Measurements from ENCODE around the gene STRN3. TPM values are rescaled to one million over a fixed set of nuclear protein-coding genes. Genes with fewer than 3 reads are reported as not detected.

The STRN3 gene
- total RNA-seq, 1 experiment from 2014 or later = 36.6 TPM

DNA sequence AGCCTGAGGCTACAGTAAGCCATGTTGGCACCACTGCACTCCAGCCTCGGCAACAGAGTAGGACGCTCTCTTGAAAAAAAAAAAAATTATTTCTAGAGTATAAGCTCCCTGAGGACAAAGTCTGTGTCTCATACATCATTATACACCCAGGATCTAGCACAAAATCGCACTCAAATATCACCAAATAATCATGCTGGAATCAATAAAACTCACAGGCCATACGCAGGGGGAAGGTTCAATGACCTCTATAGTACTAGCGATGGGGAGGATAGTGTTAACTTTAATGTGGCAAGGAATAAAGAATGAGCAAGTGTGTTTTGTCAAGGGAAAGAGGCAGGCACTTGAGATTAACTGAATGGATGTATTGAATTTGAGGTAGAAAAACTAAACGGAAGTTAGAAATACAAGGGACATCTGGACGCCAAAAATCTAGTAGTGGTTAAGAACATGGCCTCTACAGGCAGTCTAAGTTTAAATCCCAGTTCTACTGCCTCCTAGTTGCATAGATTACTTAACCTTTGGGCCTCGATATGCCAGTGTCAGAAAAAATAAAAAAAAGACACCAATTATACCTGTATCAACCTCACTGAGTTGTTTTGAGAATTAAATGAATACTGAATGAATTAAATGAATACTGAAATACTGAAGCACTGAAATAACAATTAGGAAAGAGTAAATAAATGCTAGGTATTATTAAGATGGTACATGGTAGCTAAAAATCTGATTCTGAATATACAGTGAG is 5.2 kb downstream of the STRN3 start:
- no peak for TF ChIP-seq CTCF (IDR thresholded peaks at IDR 0.05; ENCODE audit: unreplicated experiment)
- H3K27ac Mint-ChIP-seq (ENCODE audit: low read depth, unreplicated experiment) = no peak overlapping the region
- H3K4me1 Mint-ChIP-seq (ENCODE audit: insufficient read depth, unreplicated experiment) = peaks cover 28% of the 10 kb centered on the region
- no TSS peak for BruUV-seq (replicated peaks)
- intact Hi-C loops (cut with micrococcal nuclease) = no loop called here
- no peak for DNase-seq (ENCODE audit: unreplicated experiment)
- no peak overlapping the region for H3K4me3 Mint-ChIP-seq (ENCODE audit: unreplicated experiment)
- H3K36me3 Mint-ChIP-seq (ENCODE audit: insufficient read depth, unreplicated experiment) = peaks cover 22% of the 10 kb centered on the region
- peaks cover 10% of the 10 kb centered on the region for H3K9me3 Mint-ChIP-seq (ENCODE audit: unreplicated experiment)
- H3K27me3 Mint-ChIP-seq (ENCODE audit: insufficient read depth, unreplicated experiment) = no peaks in the 10 kb centered on the region
- ChIA-PET POLR2A (no interaction called here), CTCF (no interaction called here)

DNA sequence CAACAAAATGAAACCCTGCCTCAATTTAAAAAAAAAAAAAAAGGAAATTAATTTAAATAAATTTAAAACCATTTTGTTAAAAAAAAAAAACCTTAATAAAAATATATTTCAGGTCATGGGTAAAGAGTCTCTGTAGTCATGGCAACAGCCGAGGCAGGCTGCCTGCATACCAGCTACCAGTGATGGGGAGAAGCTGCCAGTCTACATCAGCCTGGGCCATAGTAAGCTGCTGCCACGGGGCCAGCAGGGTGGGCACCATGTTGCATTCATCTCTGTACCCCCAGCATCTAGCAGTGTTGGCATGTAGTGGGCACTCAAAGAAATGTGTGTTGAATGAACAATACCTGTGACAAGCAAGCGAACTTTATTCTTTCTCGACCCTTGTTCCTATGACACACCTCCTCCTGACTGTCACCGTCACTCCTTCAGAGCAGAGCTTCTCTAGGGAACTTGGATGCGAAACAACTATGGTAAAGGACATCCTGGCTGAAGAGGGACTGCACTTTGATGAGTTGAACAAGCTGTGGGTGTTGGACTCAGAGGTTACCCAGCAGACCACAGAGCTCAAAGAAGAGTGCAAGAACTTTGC is 8.0 kb downstream of the STRN3 start:
- H3K4me1 Mint-ChIP-seq (ENCODE audit: insufficient read depth, unreplicated experiment) = peaks cover 12% of the 10 kb centered on the region
- no peak for TF ChIP-seq CTCF (IDR thresholded peaks at IDR 0.05; ENCODE audit: unreplicated experiment)
- intact Hi-C loops (cut with micrococcal nuclease) = no loop called here
- no peak for DNase-seq (ENCODE audit: unreplicated experiment)
- ChIA-PET CTCF (interaction anchor here (0.6 to 1.2 kb wide), 7 partner anchors 10 to 1030 kb away, joined by 3 to 4 read pairs (median 3); no protein-coding TSS in a partner anchor), POLR2A (interaction anchor here (1.5 kb wide), 1 partner anchor 42 kb away, joined by 3 read pairs; no protein-coding TSS in a partner anchor)
- H3K4me3 Mint-ChIP-seq (ENCODE audit: unreplicated experiment) = no peak overlapping the region
- peaks cover 24% of the 10 kb centered on the region for H3K36me3 Mint-ChIP-seq (ENCODE audit: insufficient read depth, unreplicated experiment)
- BruUV-seq (replicated peaks) = no TSS peak
- H3K9me3 Mint-ChIP-seq (ENCODE audit: unreplicated experiment) = peaks cover 10% of the 10 kb centered on the region
- H3K27ac Mint-ChIP-seq (ENCODE audit: low read depth, unreplicated experiment) = no peak overlapping the region
- H3K27me3 Mint-ChIP-seq (ENCODE audit: insufficient read depth, unreplicated experiment) = no peaks in the 10 kb centered on the region

- no peaks in the 10 kb centered on the region for H3K4me1 Mint-ChIP-seq (ENCODE audit: insufficient read depth, unreplicated experiment)
- ChIA-PET POLR2A (interaction anchor here (1.1 kb wide), 1 partner anchor 9 kb away, joined by 4 read pairs; no protein-coding TSS in a partner anchor), CTCF (interaction anchor here (0.6 to 1.0 kb wide), 2 partner anchors 92 to 241 kb away, joined by 3 to 4 read pairs; no protein-coding TSS in a partner anchor)
- DNase-seq (ENCODE audit: unreplicated experiment) = no peak
- no peak for TF ChIP-seq CTCF (IDR thresholded peaks at IDR 0.05; ENCODE audit: unreplicated experiment)
- no peaks in the 10 kb centered on the region for H3K9me3 Mint-ChIP-seq (ENCODE audit: unreplicated experiment)
- no peaks in the 10 kb centered on the region for H3K27me3 Mint-ChIP-seq (ENCODE audit: insufficient read depth, unreplicated experiment)
- H3K4me3 Mint-ChIP-seq (ENCODE audit: unreplicated experiment) = no peak overlapping the region
- peaks cover 30% of the 10 kb centered on the region for H3K36me3 Mint-ChIP-seq (ENCODE audit: insufficient read depth, unreplicated experiment)
- BruUV-seq (replicated peaks) = no TSS peak
- H3K27ac Mint-ChIP-seq (ENCODE audit: low read depth, unreplicated experiment) = no peak overlapping the region
- intact Hi-C loops (cut with micrococcal nuclease) = no loop called here
Observed at GRCh38 chr14:31013841-31014240, 12.3 kb downstream of the STRN3 start.

GRCh38 chr14:31010935-31011334 is 15.2 kb downstream of the STRN3 start:
- no peak for DNase-seq (ENCODE audit: unreplicated experiment)
- intact Hi-C loops (cut with micrococcal nuclease) = no loop called here
- Mint-ChIP-seq H3K36me3 (ENCODE audit: insufficient read depth, unreplicated experiment) (peaks cover 36% of the 10 kb centered on the region), H3K4me1 (ENCODE audit: insufficient read depth, unreplicated experiment) (no peaks in the 10 kb centered on the region), H3K9me3 (ENCODE audit: unreplicated experiment) (no peaks in the 10 kb centered on the region), H3K27me3 (ENCODE audit: insufficient read depth, unreplicated experiment) (no peaks in the 10 kb centered on the region), H3K27ac (ENCODE audit: low read depth, unreplicated experiment) (no peak overlapping the region), H3K4me3 (ENCODE audit: unreplicated experiment) (no peak overlapping the region)
- no peak for TF ChIP-seq CTCF (IDR thresholded peaks at IDR 0.05; ENCODE audit: unreplicated experiment)
- BruUV-seq (replicated peaks) = no TSS peak
- POLR2A ChIA-PET = interaction anchor here (0.7 to 1.3 kb wide), 5 partner anchors 12 to 326 kb away, joined by 3 to 6 read pairs (median 3); partner anchors contain the start of genes AP4S1 and STRN3
- CTCF ChIA-PET = interaction anchor here (0.6 to 1.0 kb wide), 2 partner anchors 10 to 13 kb away, joined by 3 to 4 read pairs; no protein-coding TSS in a partner anchor

Data from MCF 10A (cell line).